Panc1 (cell line): ENCODE results near the gene GDF15. TPM values are rescaled to one million over a fixed set of nuclear protein-coding genes. Genes with fewer than 3 reads are reported as not detected.

Source experiments
- ATAC-seq: fragments of 200-7000 bp; cut with Tn5 transposase; 2 replicates; pipeline ENCODE4 v1.9.1; 2020; ENCODE audit warnings: mild to moderate bottlenecking, moderate library complexity
- BruUV-seq: library from RNA; stranded (reverse); fragments of 400-500 nt; replicated peaks from 2 replicates; lab custom pipeline; 2021; lab: Mats Ljungman, UMichigan
- CTCF ChIA-PET: fragments of 300-600 bp; sonication (Branson Sonifier 250); formaldehyde crosslinking; loops from one replicate; lab custom pipeline; 2022; ENCODE audit warnings: antibody characterized with exemption; lab: Charles Lee
- POLR2A ChIA-PET: fragments of 300-600 bp; sonication (Branson Sonifier 250); formaldehyde crosslinking; loops from one replicate; lab custom pipeline; 2022; ENCODE audit warnings: antibody characterized with exemption; lab: Charles Lee
- DNase-seq: peaks from one replicate; pipeline ENCODE4 v3.0.0-alpha.2; 2010; ENCODE audit warnings: low read depth, low spot score
- H3K27ac ChIP-seq: 2 replicates; pipeline ENCODE4 v1.5.1; 2011; ENCODE audit warnings: mild to moderate bottlenecking, low read length, inconsistent platforms
- H3K27me3 ChIP-seq: fragments of 200-500 bp; sonication (Bioruptor generic); 2 replicates; pipeline ENCODE4 v1.6.0; 2014; ENCODE audit warnings: low read length, inconsistent platforms; ENCODE audit not compliant: control insufficient read depth, insufficient read depth
- H3K36me3 ChIP-seq: fragments of 200-500 bp; sonication (Bioruptor generic); 2 replicates; pipeline ENCODE4 v1.5.1; 2014; ENCODE audit warnings: inconsistent platforms, mild to moderate bottlenecking, low read length, moderate library complexity; ENCODE audit not compliant: control insufficient read depth, insufficient read depth
- H3K4me1 ChIP-seq: 2 replicates; pipeline ENCODE4 v1.5.1; 2011; ENCODE audit warnings: inconsistent platforms, mild to moderate bottlenecking, low read length, moderate library complexity; ENCODE audit not compliant: control insufficient read depth, insufficient read depth
- H3K4me3 ChIP-seq, 2 experiments: 2 replicates each; pipeline ENCODE4 v1.5.1; 2011 to 2012; ENCODE audit warnings: low read depth in 2 of 2, low read length in 2 of 2, mild to moderate bottlenecking in 2 of 2, inconsistent platforms in 1 of 2, moderate library complexity in 1 of 2
- H3K9me3 ChIP-seq: fragments of 200-500 bp; sonication (Bioruptor generic); 2 replicates; pipeline ENCODE4 v1.5.1; 2014; ENCODE audit warnings: low read depth, mild to moderate bottlenecking, inconsistent platforms, low read length, moderate library complexity; ENCODE audit not compliant: control insufficient read depth, insufficient read depth
- POLR2AphosphoS5 ChIP-seq: IDR thresholded peaks from 2 replicates; pipeline ENCODE4 v1.6.1; 2012; ENCODE audit warnings: mild to moderate bottlenecking, low read depth, low read length, moderate library complexity
- SIN3A ChIP-seq: IDR thresholded peaks from 2 replicates; pipeline ENCODE4 v1.6.1; 2012; ENCODE audit warnings: low read depth, mild to moderate bottlenecking, low read length, moderate library complexity, borderline replicate concordance; ENCODE audit not compliant: insufficient read depth
- TCF7L2 ChIP-seq: IDR thresholded peaks from 2 replicates; pipeline ENCODE4 v1.6.1; 2011; ENCODE audit warnings: mild to moderate bottlenecking, low read depth, low read length, inconsistent platforms
- in situ Hi-C: cut with HindIII; loops from 2 replicates; pipeline ENCODE4 v1.10.0; 2016; ENCODE audit warnings: low sequenced_read_pairs, low pct_unique_long_range_greater_than_20kb
- intact Hi-C: fragments of 100-400 bp; cut with micrococcal nuclease; formaldehyde crosslinking; loops from one replicate; pipeline ENCODE4 v1.10.0; 2022; ENCODE audit not compliant: unreplicated experiment
- total RNA-seq: library from RNA; stranded (reverse); gene quantifications from one replicate; pipeline ENCODE4 v1.2.1, GENCODE V29; 2021; ENCODE audit not compliant: unreplicated experiment
- TF ChIP-seq, protein P1 (sequence below): fragments of 450-650 bp; IDR thresholded peaks from 2 replicates; pipeline ENCODE4 v1.5.1; 2017; ENCODE audit warnings: mild to moderate bottlenecking
- TF ChIP-seq, protein P2 (sequence below), 2 experiments: IDR thresholded peaks; 2 replicates each; pipeline ENCODE4 v1.6.1; 2011 to 2012; ENCODE audit warnings: low read depth in 2 of 2, control low read depth in 1 of 2, low read length in 1 of 2, mild to moderate bottlenecking in 1 of 2, moderate library complexity in 1 of 2; ENCODE audit not compliant: insufficient read depth in 1 of 2

GDF15 gene
- total RNA-seq, 1 experiment from 2014 or later, result 335 TPM

GRCh38 chr19:18393836-18394235 lies 7.9 kb downstream of the GDF15 start:
- Histone ChIP-seq H3K27ac (no peak overlapping the region), H3K4me3 (no peak overlapping the region), H3K27me3 (no peaks in the 10 kb centered on the region), H3K4me1 (peaks cover 3% of the 10 kb centered on the region), H3K9me3 (no peaks in the 10 kb centered on the region), H3K36me3 (no peaks in the 10 kb centered on the region)
- TF ChIP-seq, protein P1, sequence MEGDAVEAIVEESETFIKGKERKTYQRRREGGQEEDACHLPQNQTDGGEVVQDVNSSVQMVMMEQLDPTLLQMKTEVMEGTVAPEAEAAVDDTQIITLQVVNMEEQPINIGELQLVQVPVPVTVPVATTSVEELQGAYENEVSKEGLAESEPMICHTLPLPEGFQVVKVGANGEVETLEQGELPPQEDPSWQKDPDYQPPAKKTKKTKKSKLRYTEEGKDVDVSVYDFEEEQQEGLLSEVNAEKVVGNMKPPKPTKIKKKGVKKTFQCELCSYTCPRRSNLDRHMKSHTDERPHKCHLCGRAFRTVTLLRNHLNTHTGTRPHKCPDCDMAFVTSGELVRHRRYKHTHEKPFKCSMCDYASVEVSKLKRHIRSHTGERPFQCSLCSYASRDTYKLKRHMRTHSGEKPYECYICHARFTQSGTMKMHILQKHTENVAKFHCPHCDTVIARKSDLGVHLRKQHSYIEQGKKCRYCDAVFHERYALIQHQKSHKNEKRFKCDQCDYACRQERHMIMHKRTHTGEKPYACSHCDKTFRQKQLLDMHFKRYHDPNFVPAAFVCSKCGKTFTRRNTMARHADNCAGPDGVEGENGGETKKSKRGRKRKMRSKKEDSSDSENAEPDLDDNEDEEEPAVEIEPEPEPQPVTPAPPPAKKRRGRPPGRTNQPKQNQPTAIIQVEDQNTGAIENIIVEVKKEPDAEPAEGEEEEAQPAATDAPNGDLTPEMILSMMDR, result no peak
- TF ChIP-seq POLR2AphosphoS5, result no peak
- no peak for TF ChIP-seq TCF7L2
- no peak for TF ChIP-seq SIN3A
- TF ChIP-seq, protein P2, sequence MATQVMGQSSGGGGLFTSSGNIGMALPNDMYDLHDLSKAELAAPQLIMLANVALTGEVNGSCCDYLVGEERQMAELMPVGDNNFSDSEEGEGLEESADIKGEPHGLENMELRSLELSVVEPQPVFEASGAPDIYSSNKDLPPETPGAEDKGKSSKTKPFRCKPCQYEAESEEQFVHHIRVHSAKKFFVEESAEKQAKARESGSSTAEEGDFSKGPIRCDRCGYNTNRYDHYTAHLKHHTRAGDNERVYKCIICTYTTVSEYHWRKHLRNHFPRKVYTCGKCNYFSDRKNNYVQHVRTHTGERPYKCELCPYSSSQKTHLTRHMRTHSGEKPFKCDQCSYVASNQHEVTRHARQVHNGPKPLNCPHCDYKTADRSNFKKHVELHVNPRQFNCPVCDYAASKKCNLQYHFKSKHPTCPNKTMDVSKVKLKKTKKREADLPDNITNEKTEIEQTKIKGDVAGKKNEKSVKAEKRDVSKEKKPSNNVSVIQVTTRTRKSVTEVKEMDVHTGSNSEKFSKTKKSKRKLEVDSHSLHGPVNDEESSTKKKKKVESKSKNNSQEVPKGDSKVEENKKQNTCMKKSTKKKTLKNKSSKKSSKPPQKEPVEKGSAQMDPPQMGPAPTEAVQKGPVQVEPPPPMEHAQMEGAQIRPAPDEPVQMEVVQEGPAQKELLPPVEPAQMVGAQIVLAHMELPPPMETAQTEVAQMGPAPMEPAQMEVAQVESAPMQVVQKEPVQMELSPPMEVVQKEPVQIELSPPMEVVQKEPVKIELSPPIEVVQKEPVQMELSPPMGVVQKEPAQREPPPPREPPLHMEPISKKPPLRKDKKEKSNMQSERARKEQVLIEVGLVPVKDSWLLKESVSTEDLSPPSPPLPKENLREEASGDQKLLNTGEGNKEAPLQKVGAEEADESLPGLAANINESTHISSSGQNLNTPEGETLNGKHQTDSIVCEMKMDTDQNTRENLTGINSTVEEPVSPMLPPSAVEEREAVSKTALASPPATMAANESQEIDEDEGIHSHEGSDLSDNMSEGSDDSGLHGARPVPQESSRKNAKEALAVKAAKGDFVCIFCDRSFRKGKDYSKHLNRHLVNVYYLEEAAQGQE (IDR thresholded peaks at IDR 0.05; ENCODE audit: insufficient read depth in 1 of 2, low read depth in 2 of 2, low read length in 1 of 2), result no peak
- no TSS peak for BruUV-seq
- DNase-seq (no peak), ATAC-seq (no peak)
- in situ Hi-C loops, result no loop called here
- intact Hi-C loops, result loop anchor here (10.0 kb wide), 1 partner anchor 1089 kb away; the partner anchor contains the start of genes ABHD8, DDA1 and MRPL34
- POLR2A ChIA-PET, result no interaction called here
- CTCF ChIA-PET, result no interaction called here

- Histone ChIP-seq H3K27ac (no peak overlapping the region), H3K36me3 (no peaks in the 10 kb centered on the region), H3K9me3 (no peaks in the 10 kb centered on the region), H3K27me3 (no peaks in the 10 kb centered on the region), H3K4me3 (no peak overlapping the region), H3K4me1 (peaks cover 3% of the 10 kb centered on the region)
- ChIA-PET POLR2A (no interaction called here), CTCF (no interaction called here)
- TF ChIP-seq, protein P2 (IDR thresholded peaks at IDR 0.05; ENCODE audit: insufficient read depth in 1 of 2, low read depth in 2 of 2, low read length in 1 of 2), result no peak
- TF ChIP-seq SIN3A (no peak), POLR2AphosphoS5 (no peak), TCF7L2 (no peak)
- TF ChIP-seq, protein P1, result no peak
- intact Hi-C loops (loop anchor here (10.0 kb wide), 1 partner anchor 1092 kb away; the partner anchor contains the start of genes ABHD8, DDA1 and MRPL34), in situ Hi-C loops (no loop called here)
- no peak for ATAC-seq
- no TSS peak for BruUV-seq
- no peak for DNase-seq
Measured at GRCh38 chr19:18396471-18397241, 10.7 kb downstream of the GDF15 start.
